K562 (cell line): ENCODE measurements around the gene RAI1. TPM values are rescaled to one million over a fixed set of nuclear protein-coding genes. Genes with fewer than 3 reads are reported as not detected.

Experiments
- ATAC-seq: fragments of 200-7000 bp; cut with Tn5 transposase; 3 replicates; pipeline ENCODE4 v1.9.1; 2020; ENCODE audit warnings: moderate library complexity
- BruUV-seq: library from RNA; stranded (reverse); fragments of 400-500 nt; replicated peaks from 2 replicates; lab custom pipeline; 2021; lab: Mats Ljungman, UMichigan
- CTCF ChIA-PET: fragments of 300-600 bp; formaldehyde crosslinking; extraction: SDS; loops from one replicate; lab custom pipeline; 2021; ENCODE audit warnings: low intra/inter-chr PET ratio; lab: Yijun Ruan, JAX
- POLR2A ChIA-PET: fragments of 300-600, 350-650 bp; sonication (Branson Sonifier 250); formaldehyde crosslinking; extraction: SDS; loops from one replicate; lab custom pipeline; 2021; ENCODE audit warnings: antibody characterized with exemption, inconsistent platforms; lab: Yijun Ruan, JAX
- DNase-seq, 4 experiments: peaks; one replicate each; pipeline versions ENCODE4 v3.0.0 to v3.0.0-alpha.2; 2011 to 2018; ENCODE audit warnings: low spot score in 3 of 4, mixed read lengths in 3 of 4; ENCODE audit errors: extremely low read depth in 1 of 4
- FAIRE-seq: peaks from 2 replicates; lab custom pipeline; 2011; peaks lifted over from hg19 to GRCh38; lab: Jason Lieb, UNC
- H2AFZ ChIP-seq: 2 replicates; pipeline ENCODE4 v1.6.0; 2011; ENCODE audit warnings: low read depth, low read length, control low read depth, inconsistent platforms
- H3K27ac ChIP-seq: fragments of 200-600 bp; 3 replicates; pipeline ENCODE4 v1.8.0; 2011; ENCODE audit warnings: low read depth, mild to moderate bottlenecking, control low read depth, inconsistent platforms, low read length, moderate library complexity, mixed read lengths; ENCODE audit errors: extremely low read depth
- H3K27me3 ChIP-seq, 2 experiments: fragments of 300-600 bp in 1 of 2; 2 replicates in 1 of 2; 3 replicates in 1 of 2; pipeline versions ENCODE4 v1.6.0 to v1.8.0; 2011; ENCODE audit warnings: inconsistent platforms in 2 of 2, low read length in 2 of 2, mild to moderate bottlenecking in 1 of 2, mixed read lengths in 1 of 2, moderate library complexity in 1 of 2; ENCODE audit not compliant: control insufficient read depth in 2 of 2, insufficient read depth in 2 of 2
- H3K36me3 ChIP-seq: fragments of 300-600 bp; 3 replicates; pipeline ENCODE4 v1.8.0; 2011; ENCODE audit warnings: mild to moderate bottlenecking, low read length, inconsistent platforms; ENCODE audit not compliant: control insufficient read depth, insufficient read depth
- H3K4me1 ChIP-seq, 2 experiments: fragments of 200-600 bp in 1 of 2; replicated peaks in 1 of 2; 2 replicates in 1 of 2; 3 replicates in 1 of 2; pipeline versions ENCODE4 v1.5.1 to v1.8.0; 2011; ENCODE audit warnings: inconsistent platforms in 2 of 2, low read length in 2 of 2, mild to moderate bottlenecking in 1 of 2, mixed read lengths in 1 of 2, moderate library complexity in 1 of 2; ENCODE audit not compliant: control insufficient read depth in 2 of 2, insufficient read depth in 2 of 2
- H3K4me2 ChIP-seq: 2 replicates; pipeline ENCODE4 v1.6.1; 2011; ENCODE audit warnings: low read length, control low read depth, inconsistent platforms, mixed read lengths; ENCODE audit not compliant: insufficient read depth
- H3K4me3 ChIP-seq: fragments of 200-600 bp; sonication (generic), shearing (Covaris generic); 2 replicates; pipeline ENCODE4 v1.5.1; 2016; ENCODE audit warnings: control low read depth, inconsistent platforms
- H3K79me2 ChIP-seq: fragments of 200-600 bp; 3 replicates; pipeline ENCODE4 v1.8.0; 2011; ENCODE audit warnings: low read length, inconsistent platforms; ENCODE audit not compliant: control insufficient read depth, insufficient read depth
- H3K9ac ChIP-seq, 2 experiments: 2 replicates each; pipeline versions ENCODE4 v1.6.0 to v1.6.1; 2011; ENCODE audit warnings: low read depth in 2 of 2, low read length in 2 of 2, control low read depth in 1 of 2, inconsistent platforms in 1 of 2, mild to moderate bottlenecking in 1 of 2, mixed read lengths in 1 of 2; ENCODE audit not compliant: insufficient read depth in 1 of 2
- H3K9me1 ChIP-seq: one replicate; pipeline ENCODE4 v1.6.0; 2011; ENCODE audit warnings: inconsistent platforms, mild to moderate bottlenecking, low read length, moderate library complexity; ENCODE audit not compliant: control insufficient read depth, insufficient read depth
- H3K9me3 ChIP-seq: replicated peaks from 2 replicates; pipeline ENCODE4 v1.5.1; 2011; ENCODE audit warnings: low read depth, low read length, inconsistent platforms; ENCODE audit not compliant: control insufficient read depth, insufficient read depth
- H4K20me1 ChIP-seq: replicated peaks from 2 replicates; pipeline ENCODE4 v1.6.1; 2011; ENCODE audit warnings: low read length, inconsistent platforms, mixed read lengths; ENCODE audit not compliant: control insufficient read depth, insufficient read depth
- ARID4B ChIP-seq: sonication (generic); formaldehyde crosslinking; IDR thresholded peaks from 2 replicates; pipeline ENCODE4 v1.8.0; 2022; ENCODE audit warnings: mild to moderate bottlenecking, missing genetic modification reagents
- BRD4 ChIP-seq: fragments of 200-600 bp; sonication (generic); IDR thresholded peaks from 2 replicates; pipeline ENCODE4 v1.6.1; 2017; ENCODE audit warnings: inconsistent platforms
- ELK1 ChIP-seq: sonication (generic); formaldehyde crosslinking; IDR thresholded peaks from 2 replicates; pipeline ENCODE4 v1.8.1; 2022; ENCODE audit warnings: missing genetic modification reagents
- MIER1 ChIP-seq: fragments of 450-650 bp; IDR thresholded peaks from 2 replicates; pipeline ENCODE4 v1.6.1; 2016; ENCODE audit warnings: antibody characterized with exemption, mild to moderate bottlenecking, low read depth
- SMAD3 ChIP-seq: fragments of 450-650 bp; formaldehyde crosslinking; conservative IDR thresholded peaks from 2 replicates; pipeline ENCODE4 v1.4.0; 2020; ENCODE audit warnings: mild to moderate bottlenecking
- SRF ChIP-seq, 2 experiments: fragments of 250-450, 450-650 bp in 1 of 2; sonication (Bioruptor Pico) in 1 of 2; sonication (generic) in 1 of 2; formaldehyde crosslinking; IDR thresholded peaks; 2 replicates each; pipeline versions ENCODE4 v1.5.0 to v1.5.1; 2020 to 2022; ENCODE audit warnings: mild to moderate bottlenecking in 1 of 2, missing genetic modification reagents in 1 of 2
- TAL1 ChIP-seq: fragments of 450-650 bp; IDR thresholded peaks from 2 replicates; pipeline ENCODE4 v1.6.1; 2016; ENCODE audit warnings: mild to moderate bottlenecking
- TEAD1 ChIP-seq, 2 experiments: fragments of 450-650 bp in 1 of 2; sonication (generic) in 1 of 2; formaldehyde crosslinking; IDR thresholded peaks; 2 replicates each; pipeline versions ENCODE4 v1.4.0 to v1.8.0; 2020 to 2022; ENCODE audit warnings: mild to moderate bottlenecking in 2 of 2, missing genetic modification reagents in 1 of 2
- TRIM28 ChIP-seq: fragments of 450-650 bp; IDR thresholded peaks from 2 replicates; pipeline ENCODE4 v1.6.1; 2017
- ZC3H11A ChIP-seq: IDR thresholded peaks from 2 replicates; pipeline ENCODE4 v1.6.1; 2012; ENCODE audit warnings: low read depth, low read length, improper control_type of control experiment
- ZNF24 ChIP-seq: fragments of 450-650 bp; IDR thresholded peaks from 2 replicates; pipeline ENCODE4 v1.6.1; 2016
- ZNF263 ChIP-seq: sonication (generic); formaldehyde crosslinking; IDR thresholded peaks from 2 replicates; pipeline ENCODE4 v1.8.0; 2022; ENCODE audit warnings: mild to moderate bottlenecking, missing genetic modification reagents, borderline replicate concordance
- ZNF639 ChIP-seq, 2 experiments: fragments of 200-800 bp in 1 of 2; sonication (Bioruptor generic) in 1 of 2; sonication (generic) in 1 of 2; formaldehyde crosslinking in 1 of 2; IDR thresholded peaks in 1 of 2; conservative IDR thresholded peaks in 1 of 2; 2 replicates each; pipeline versions ENCODE4 v1.5.0 to v1.6.1; 2016 to 2020; ENCODE audit warnings: missing compliant biosample characterization in 1 of 2, missing genetic modification characterization in 1 of 2, missing genetic modification reagents in 1 of 2
- WGBS: fragments of 100-300 bp; shearing (Covaris generic); methylation state at CpG from one replicate; pipeline ENCODE4 v1.1.6; 2016; ENCODE audit warnings: low coverage, mixed read lengths; ENCODE audit not compliant: insufficient coverage; ENCODE audit errors: missing lambda C conversion rate; 5-methylcytosine and 5-hydroxymethylcytosine counted together
- in situ Hi-C: fragments of 300-500 bp; cut with MboI; formaldehyde crosslinking; loops from 4 replicates; pipeline ENCODE4 v1.15.0; 2018; ENCODE audit warnings: inconsistent platforms, mixed read lengths
- intact Hi-C: fragments of 100-400 bp; cut with micrococcal nuclease; formaldehyde crosslinking; loops from 2 replicates; pipeline ENCODE4 v1.14.2; 2022
- polyA plus RNA-seq, 8 experiments: library from polyadenylated mRNA; depleted of rRNA in 4 of 8; stranded (reverse) in 5 of 8; unstranded in 3 of 8; fragments of >200 nt; fragmentation: Nextera tagmentation in 2 of 8; fragmentation: Illumina TruSeq in 1 of 8; extraction: Ambion mirVana in 2 of 8; extraction: Trizol in 1 of 8; gene quantifications; 2 replicates each; pipeline versions ENCODE4 v1.2.1 to v1.2.3, GENCODE V29; 2011 to 2014; ENCODE audit warnings: inconsistent platforms in 1 of 8, missing spikeins in 1 of 8
- total RNA-seq, 7 experiments: library from RNA; depleted of rRNA in 6 of 7; stranded (reverse); fragments of >200 nt in 6 of 7; fragmentation: Illumina TruSeq in 2 of 7; extraction: Trizol in 2 of 7; gene quantifications; 2 replicates each; pipeline versions ENCODE4 v1.2.1 to v1.2.3, GENCODE V29; 2011 to 2021; ENCODE audit warnings: low replicate concordance in 1 of 7

RAI1 gene
- total and polyA plus RNA-seq, 9 of the 15 experiments (the other 6 are each of a cell fraction or from before 2014, with no cell fraction given): 0.68 to 19.9 (median 5.5) TPM

GRCh38 chr17:17672453-17673368, 8.5 kb upstream of the RAI1 start (continued):
- TF ChIP-seq ZNF639 (CRISPR knock-in tag; conservative IDR thresholded peaks at IDR 0.05 in 1 of 2, IDR thresholded peaks at IDR 0.05 in 1 of 2) (no peak), TEAD1 (CRISPR knock-in tag; IDR thresholded peaks at IDR 0.05) (no peak)

GRCh38 chr17:17675416-17675815, 5.8 kb upstream of the RAI1 start:
- intact Hi-C loops (loop anchor here (10.0 kb wide), 1 partner anchor 239 kb away; no protein-coding TSS in a partner anchor), in situ Hi-C loops (loop anchor here (5.0 kb wide), 1 partner anchor 187 kb away; no protein-coding TSS in a partner anchor)
- CTCF ChIA-PET: no interaction called here
- H3K79me2 ChIP-seq: no peaks in the 10 kb centered on the region
- peaks cover 0 to 2% of the 10 kb centered on the region in 2 experiments; a peak in 2 of 5 replicates for H3K4me1 ChIP-seq
- no peaks in the 10 kb centered on the region for H3K9me3 ChIP-seq
- no peaks in the 10 kb centered on the region for H4K20me1 ChIP-seq
- no peak overlapping the region for H3K9ac ChIP-seq
- DNase-seq: no peak
- no peaks in the 10 kb centered on the region for H3K36me3 ChIP-seq
- H2AFZ ChIP-seq: no peak overlapping the region
- no peak for ATAC-seq
- WGBS: 19% methylated on average over 6 of the region's 6 CpGs
- no peak overlapping the region for H3K4me2 ChIP-seq
- BruUV-seq: no TSS peak
- H3K27me3 ChIP-seq: 0 out of 5 replicates have a peak, but pooled peaks cover 0 to 6% of the 10 kb centered on the region in 2 experiments
- no peak overlapping the region for H3K4me3 ChIP-seq
- FAIRE-seq: no peak
- POLR2A ChIA-PET: interaction anchor here (1.6 kb wide), 1 partner anchor 10 kb away, joined by 6 read pairs; no protein-coding TSS in a partner anchor
- no peak overlapping the region for H3K27ac ChIP-seq
- no peaks in the 10 kb centered on the region for H3K9me1 ChIP-seq
- TF ChIP-seq SMAD3 (CRISPR knock-in tag) (no peak), SRF (CRISPR knock-in tag; IDR thresholded peaks at IDR 0.05) (no peak), ZC3H11A (no peak), ARID4B (CRISPR knock-in tag) (no peak), BRD4 (no peak), ELK1 (CRISPR knock-in tag) (no peak), TAL1 (no peak), ZNF24 (no peak), ZNF263 (CRISPR knock-in tag) (no peak), MIER1 (no peak), TRIM28 (no peak)
